Stimulated activated CD4-positive, alpha-beta T cell treated with anti-CD3 and anti-CD28 coated beads, Interleukin-2, amount 100 ng/mL, for 24 hours (primary cell): ENCODE measurements around the gene CLN5.
"Not testable (repeated sequence)": the region's sequence is repeated elsewhere in the genome, so short reads cannot be mapped to it uniquely, and the experiment has no call there.

Experiments used
- DNase-seq, 2 donors: peaks; one replicate each; pipeline ENCODE4 v3.0.0-alpha.2; 2020

CLN5 gene

DNA sequence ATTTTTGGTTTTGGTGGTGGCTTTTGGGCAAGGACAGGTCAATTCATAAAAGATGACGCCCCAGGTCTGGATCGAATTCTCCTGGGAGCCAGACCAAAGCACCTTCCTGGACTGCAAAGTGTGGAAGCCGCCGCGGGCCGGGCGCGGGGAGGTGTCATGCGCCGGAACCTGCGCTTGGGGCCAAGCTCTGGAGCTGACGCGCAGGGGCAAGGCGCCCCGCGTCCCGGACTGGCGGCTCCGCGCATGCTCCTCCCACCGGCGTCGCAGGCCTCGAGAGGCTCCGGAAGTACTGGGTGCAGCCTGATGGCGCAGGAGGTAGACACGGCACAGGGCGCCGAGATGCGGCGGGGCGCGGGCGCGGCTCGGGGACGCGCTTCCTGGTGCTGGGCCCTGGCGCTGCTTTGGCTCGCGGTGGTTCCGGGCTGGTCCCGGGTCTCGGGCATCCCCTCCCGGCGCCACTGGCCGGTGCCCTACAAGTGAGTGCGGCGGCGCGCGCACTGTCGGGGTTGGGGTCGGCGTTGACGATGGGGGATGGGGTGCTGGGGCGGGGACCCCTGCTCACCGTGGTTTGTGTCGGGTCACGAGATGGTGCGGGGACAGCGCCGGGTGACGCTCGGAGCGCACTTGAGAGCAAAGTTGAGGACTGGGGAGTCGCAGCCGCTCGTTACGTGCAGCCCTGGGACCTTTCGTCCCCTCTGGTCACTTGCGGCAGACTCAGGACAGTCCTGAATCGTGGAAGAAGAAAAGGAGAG lies at the start of gene CLN5:
TSS of gene CLN5 (plus strand) at position 286 of the 752 bp plus-strand sequence. CDS start at position 304, 18 bp downstream.
- DNase-seq = peak; percentile 93

DNA sequence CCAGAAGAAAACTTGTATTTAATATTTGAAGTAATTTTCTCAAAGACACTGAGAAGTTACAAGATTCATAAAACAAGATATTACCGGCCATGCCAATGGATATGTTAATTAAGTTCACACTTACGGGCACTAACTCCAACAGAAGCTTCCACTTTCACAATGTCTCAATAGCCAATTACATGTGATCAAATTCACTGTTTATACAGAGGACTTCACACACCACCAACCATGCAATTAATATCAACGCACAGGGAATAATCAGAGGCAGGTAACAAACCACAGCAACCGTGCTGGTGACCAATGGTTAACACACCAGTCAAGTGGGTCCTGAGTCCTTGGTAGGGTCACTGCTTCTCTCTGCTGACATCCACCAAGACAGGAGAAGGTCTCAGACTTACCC lies 49.5 kb upstream of the CLN5 start:
- DNase-seq = no peak

DNA sequence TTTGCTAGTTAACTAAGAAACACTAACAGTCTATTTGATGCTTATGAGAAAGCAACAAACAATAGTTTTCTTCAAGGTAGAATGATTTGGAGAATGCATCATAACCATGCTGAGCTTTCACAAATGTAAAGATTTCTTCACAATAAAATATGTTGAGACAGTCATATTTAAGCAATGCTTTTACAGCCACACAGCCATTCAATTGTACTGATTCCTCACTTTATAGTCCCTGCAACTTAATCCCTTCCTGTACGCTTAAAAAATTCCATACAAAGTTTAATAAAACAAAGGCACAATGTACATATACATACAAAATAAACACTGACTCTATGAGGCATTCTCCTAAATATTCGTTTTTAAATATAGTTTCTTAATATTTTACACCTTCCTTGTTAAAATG lies 48.2 kb upstream of the CLN5 start:
- DNase-seq = no peak

DNA sequence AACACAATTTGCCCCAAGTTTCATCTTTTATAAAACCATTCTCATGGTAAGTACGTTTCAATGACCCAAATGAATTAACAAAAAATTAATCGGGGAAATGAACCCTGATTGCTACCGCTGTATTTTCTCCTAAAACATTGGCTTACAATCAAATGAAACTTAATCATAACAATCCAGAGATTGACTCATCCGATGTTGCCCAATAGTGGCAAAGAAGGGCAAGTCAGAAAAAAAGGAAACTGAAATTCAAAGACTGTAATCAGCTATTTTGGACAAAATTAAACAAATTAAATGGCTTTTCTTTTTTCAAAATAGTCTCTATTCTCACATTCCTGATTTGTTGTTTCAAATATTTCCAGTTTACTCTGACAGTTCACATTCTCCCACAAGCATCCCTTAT lies 47.4 kb upstream of the CLN5 start:
- no peak for DNase-seq

DNA sequence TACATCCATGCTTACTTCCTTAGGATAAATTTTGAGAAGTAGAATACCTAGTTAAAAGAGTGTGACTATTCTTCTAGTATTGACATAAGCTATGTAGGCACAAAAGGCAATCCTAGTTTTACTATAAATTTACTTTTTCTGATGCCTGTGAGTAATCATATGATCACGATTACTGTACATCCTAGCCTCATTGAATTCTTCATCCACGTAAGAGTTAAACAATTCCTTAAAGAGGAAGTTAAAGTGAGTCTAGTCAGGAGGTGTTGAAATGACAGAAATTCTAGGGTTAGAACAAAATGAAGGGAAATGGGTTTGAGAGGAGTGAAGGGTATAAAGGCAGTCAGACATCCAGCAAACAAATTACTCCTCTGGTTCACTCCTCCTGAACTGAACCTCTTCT lies 43.7 kb upstream of the CLN5 start, which contains the start of gene ACOD1:
TSS of gene ACOD1 (plus strand) at position 363 of the 400 bp plus-strand sequence. CDS start 48 bp downstream, outside the sequence.
- no peak for DNase-seq

DNA sequence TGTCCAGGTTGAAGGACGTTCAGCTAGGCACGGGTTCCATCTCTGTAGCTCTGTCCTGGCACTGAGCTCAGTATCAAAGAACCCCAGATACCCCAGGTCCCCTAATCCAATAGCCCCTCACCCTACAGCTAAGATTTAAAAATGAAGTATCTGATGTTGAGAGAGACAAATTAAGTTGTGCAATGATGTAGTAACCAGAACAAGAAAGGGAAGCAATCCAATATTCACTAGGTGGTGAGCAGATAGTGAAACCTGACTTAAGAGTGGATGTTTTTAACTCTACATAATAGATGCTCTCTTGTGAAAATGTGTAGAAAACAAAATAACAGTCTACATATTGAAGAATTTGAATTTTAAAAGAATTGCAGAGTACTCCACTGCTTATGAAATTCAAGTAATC lies 41.8 kb upstream of the CLN5 start:
- DNase-seq = no peak

DNA sequence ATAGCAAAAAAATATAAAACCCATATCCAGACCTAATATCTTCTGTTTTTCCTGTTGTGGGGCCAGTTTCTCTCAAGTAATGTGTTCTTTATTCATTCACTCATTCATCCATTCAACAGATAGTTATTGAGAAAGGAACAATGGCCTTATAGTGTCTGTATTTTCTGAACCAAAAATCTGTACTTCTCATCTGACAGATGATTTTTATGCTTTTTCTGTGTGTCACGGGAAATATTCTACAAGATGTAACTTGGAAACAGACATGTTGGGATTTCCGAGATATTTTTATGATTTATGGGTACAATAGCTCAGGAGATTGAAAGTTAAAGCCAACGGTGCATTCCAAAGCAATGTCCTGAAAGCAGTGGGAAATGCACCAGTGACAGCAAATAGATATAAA lies 37.9 kb upstream of the CLN5 start:
- no peak for DNase-seq

DNA sequence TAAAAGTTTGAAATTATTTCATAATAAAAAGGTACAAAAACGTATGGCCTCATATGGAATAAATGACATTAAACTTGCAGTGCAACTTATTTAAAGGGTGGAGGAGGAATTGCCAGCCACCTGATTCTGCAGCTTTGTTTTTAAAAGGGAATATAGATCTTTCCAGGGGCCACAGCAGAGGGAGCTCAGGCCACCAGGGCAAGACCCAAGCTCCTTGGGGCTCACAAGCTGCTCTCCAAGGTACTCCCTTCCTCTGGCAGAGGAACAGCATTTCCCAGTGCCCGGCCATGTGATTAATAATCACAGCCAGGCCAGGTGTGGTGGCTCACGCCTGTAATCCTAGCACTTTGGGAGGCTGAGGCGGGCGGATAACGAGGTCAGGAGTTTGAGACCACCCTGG lies 37.3 kb upstream of the CLN5 start:
- no peak for DNase-seq

DNA sequence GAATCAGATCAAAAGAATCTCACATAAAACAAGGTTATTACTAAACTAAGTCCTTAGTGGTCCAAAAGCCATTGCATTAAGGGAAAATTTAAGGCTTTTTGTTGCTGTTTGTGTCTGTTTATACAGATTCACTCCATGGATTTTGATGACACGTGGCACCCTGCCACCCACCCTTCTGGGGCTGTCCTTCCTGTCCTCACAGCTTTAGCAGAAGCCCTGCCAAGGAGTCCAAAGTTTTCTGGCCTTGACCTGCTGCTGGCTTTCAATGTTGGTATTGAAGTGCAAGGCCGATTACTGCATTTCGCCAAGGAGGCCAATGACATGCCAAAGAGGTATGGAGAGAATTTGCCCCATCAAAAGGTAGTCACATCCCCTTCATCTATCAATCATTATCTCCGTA lies 36.7 kb upstream of the CLN5 start:
- no peak for DNase-seq

DNA sequence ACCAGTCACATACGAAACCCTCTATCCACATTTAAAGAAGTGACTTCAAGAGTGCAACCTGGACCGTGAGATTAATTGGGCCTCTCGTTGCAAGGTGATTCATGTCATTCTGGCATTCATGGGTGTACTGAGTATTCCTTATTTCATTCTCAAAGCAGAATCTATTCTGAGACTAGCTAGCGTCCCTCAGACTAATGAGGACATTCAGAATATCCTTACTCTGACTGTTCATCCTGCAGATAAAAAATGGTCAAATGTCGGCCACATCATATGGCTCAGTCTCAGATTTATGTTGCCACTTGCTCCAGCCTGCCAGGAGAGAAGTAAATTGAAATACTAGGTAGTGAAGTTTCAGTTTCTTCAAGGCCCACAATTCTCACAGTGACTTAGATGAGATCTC lies 36.2 kb upstream of the CLN5 start:
- DNase-seq = no peak

DNA sequence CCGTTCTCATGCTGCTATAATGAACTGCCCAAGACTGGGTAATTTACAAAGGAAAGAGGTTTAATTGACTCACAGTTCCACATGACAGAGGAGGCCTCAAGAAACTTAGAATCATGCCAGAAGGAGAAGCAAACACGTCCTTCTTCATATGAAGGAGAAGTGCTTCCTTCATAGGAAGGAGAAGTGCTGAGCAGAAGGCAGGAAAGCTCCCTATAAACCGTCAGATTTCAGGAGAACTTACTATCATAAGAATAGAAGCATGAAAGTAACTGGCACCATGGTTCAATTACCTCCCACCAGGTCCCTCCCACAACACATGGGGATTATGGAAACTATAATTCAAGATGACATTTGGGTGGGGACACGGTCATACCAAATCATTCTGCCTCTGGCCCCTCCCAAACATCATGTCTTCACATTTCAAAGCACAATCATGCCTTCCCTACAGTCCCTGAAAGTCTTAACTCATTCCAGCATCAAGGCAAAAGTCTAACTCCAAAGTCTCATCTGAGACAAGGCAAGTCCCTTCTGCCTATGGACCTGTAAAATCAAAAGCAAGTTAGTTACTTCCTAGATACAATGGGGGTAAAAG lies 32.9 kb upstream of the CLN5 start:
- no peak for DNase-seq

DNA sequence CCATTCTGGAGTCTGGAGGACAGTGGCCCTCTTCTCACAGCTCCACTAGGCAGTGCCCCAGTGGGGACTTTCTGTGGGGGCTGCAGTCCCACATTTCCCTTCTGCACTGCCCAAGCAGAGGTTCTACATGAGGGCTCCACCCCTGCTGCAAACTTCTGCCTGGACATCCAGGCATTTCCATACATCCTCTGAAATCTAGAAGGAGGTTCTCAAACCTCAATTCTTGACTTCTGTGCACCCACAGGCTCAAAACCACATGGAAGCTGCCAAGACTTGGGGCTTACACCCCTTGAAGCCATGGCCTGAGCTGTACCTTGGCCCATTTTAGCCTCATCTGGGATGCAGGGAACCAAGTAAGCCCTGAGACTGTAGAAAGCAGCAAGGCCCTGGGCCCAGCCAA lies 32.1 kb upstream of the CLN5 start:
- not testable (repeated sequence) for DNase-seq

DNA sequence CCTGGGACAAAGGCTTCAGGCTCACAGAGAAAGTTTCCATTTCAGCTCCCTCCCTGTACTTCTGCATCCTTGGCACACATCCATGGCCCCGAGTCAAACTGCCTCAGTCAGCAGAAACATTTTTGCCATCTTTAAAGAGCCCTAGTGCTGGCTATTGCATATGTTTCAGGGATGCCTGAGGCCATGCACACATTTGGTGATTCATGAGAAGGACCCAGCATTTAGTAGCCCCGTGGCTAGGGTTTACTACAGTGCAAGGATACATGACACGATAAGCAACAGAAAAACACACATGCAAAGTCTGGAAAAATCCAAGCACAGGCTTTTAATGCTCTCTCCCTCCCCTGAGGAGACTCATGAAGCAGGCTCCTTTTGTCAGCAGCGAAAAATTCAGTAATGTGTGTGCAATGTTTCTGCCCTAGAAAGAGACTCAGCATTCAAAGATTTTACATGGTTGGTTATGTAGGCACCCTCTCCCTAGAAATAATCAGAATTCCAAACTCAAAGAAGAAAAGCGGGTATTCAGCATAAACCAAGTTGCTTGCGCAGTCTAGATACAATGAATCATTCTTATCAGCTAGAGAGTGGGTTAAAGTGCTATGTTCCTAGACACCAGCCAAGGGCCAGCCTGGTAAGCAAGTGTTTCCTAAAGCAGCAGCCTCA lies 26.0 kb upstream of the CLN5 start:
- DNase-seq = no peak

DNA sequence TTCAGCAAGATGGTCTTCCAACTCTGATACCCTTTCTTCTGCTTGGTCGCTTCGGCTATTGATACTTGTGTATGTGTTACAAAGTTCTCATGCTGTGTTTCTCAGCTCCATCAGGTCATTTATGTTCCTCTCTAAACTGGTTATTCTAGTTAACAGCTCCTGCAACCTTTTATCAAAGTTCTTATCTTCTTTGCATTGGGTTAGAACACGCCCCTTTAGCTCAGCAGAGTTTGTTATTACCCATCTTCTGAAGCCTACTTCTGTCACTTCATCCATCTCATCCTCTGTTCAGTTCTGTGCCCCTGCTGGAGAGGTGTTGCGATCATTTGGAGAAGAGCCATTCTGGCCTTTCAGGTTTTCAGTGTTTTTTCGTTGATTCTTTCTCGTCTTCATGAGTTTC lies 24.9 kb upstream of the CLN5 start:
- DNase-seq = no peak

DNA sequence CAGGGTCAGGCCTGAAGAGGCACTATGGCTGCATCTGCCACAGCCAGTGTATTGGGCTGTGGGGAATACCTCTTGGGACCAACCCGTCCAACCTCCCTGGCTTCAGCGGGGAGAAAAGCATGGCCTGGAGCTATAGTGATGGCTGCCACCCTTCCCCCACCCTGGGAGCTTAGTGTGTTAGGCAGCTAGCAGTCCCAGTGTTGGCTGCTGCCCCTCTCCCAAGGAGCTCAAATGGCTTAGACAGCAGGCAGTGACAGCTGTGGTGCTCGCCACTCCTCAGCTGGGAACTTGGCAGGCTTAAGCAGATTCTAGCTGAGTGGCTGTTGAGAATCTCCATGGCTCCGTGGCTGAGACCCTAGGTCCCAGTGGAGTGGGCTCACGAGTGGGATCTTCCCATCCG lies 23.8 kb upstream of the CLN5 start:
- DNase-seq = no peak

DNA sequence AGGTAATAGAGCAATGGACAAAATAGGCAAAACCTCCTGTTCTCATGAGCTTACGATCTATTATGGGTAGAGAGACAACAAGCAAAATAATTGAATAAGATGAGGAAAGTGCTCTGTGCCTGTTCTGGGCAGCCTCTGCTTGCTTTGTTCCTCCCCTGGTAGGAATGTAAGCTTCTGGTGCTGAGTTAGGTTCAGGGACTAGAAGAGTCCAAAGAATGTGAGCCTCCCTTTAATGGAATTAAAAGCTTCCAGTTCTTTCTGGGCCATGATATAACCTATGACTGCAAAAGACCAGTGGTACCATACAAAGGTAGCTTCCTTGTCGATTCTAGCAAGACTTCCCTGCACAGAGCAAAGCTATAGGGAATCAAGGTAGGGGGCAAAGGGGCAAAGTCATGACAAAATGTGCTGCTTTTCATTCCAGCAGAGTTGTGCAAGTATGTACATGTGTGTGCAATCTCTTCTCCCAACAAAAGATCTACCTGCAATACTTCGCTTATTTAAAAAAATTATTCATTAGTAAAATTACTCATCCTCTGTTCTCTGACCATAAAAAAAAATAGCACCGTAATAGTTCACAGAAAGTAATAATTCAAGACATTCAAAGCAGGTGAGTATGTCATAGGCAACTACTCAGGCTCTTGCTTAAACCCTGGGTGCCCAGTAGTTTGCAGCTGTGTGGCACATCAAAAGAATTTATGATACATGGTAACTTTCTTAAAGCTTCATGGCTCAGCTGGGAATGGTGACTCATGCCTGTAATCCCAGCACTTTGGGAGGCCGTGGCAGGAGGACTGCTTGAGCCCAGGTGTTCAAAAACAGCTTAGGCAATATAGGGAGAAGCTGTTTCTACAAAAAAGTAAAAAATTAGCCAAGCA lies 22.2 kb upstream of the CLN5 start:
- DNase-seq = no peak

DNA sequence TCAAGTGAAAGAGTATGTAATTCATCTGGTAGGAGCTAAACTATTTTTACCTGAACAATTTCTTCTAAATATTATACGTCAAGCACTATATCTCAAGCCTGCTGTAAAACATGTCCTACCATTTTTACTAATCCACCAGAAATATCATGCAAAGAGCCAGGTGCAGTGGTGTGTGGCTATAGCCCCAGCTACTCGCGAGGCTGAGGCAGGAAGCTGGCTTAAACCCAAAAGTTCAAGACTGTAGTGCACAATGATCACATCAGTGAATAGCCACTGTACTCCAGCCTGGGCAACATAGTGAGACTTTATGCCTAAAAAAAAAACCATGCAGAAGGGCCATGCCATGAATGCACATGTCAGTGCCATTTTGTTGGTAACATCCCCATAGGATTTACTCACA lies 20.7 kb upstream of the CLN5 start:
- no peak for DNase-seq

DNA sequence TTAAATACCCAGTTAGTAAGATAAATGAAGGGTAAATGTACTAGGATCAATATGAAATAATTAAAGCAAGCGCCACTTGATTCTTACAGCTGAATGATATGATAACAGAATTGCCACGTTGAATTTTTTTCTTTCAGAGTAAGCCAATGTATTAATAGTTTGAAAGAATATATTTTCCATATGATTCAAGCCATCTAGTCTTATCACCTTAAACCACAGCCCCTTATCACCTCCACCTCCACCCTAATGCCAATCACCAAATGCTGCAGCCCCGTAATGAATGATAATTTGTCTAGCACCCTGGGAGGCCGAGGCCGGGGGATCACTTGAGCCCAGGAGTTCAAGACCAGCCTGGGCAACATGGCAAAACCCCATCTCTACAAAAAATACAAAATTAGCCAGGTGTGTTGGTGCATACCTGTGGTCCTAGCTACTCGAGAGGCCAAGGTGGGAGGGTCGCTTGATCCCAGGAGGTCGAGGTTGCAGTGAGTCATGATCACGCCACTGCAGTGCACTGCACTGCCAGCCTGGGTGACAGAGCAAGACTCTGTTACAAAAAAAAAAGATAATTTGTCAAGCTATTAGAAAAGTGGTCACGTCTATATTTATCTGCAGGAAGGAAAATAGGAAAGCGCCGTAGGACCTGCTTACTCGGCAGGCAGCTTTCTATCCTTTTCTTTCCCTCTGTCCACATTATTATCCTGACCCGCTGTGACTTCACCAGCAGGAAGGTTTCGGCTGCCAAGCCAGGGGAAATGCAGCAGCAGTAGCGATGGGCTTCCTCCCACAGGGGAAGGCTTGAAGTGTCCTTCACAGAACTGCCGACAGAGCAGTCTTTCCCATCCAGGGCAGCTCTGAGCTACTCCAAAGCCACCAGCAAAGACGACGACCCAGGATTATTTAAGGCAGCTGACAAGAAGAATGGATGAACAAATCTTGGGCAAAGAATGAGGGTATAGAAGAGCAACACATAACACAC lies 19.7 kb upstream of the CLN5 start:
- DNase-seq = no peak

DNA sequence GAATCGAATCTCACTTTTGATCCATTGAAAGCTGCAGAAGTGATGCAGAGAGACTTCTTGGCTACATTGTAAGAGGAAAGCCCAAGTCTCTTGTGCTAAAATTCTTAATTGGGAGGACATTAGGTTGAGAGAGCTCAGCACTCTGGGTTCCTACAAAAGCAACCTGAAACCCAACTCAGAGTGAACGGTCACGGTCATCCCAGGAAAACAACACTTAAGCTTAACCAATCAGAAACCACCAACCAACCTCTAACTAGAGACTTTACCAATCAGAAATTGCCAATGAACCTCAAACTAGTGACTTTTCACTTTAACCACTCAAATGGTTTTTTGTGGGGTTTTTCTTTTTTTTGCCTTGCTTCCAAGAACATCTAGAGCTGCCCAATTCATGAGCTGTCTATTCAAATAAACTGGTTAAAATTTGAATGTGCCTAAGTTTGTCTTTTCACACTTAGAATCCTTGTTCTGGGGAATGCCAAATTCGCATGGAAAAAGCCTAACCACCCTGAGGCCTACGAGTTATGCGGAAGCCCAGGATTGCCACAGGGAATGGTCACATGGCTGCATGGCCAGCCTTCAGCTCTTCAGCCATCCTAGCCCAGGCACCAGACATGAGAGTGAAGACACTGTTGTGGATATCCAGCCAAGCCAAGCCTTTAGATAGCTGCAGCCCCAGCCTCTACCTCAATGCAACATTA lies 17.8 kb upstream of the CLN5 start:
- DNase-seq = no peak

DNA sequence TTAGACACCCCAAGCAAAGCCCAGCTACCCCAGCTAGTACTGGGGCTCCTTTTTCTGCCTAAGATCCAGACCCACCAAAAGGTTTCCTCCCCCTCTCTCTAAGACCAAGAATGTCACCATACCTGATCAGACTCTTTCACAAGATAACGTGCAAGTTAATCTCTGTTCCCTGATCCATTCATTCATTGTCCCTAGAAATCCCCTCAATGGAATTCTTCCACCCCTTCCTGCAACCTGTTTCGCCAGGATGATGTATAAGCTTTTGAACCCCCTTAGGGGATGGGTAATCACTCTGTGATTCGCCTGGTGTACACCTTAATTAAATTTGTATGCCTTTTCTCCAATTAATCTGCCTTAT lies 17.3 kb upstream of the CLN5 start:
- no peak for DNase-seq

DNA sequence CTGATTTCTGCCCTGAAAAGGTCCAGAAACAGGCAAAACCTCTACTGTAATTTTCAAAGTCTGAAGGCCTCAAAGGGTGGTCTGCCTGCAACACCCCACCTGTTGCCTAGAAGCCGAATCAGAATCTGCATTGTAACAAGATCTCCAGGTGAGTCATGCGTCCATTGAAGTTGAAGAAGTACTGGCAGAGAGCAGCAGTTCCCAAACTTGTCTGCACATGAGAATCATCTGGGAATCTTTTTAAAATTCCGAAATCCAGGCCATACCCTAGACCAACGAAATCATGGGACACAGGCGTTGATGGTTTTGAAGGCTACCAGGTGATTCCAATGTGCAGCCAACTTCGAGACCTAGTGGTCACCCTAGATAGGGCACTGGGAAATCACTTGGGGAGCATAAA lies 16.0 kb upstream of the CLN5 start:
- DNase-seq = no peak
